ENCODE data around the gene SFT2D3. TPM values are rescaled to one million over a fixed set of nuclear protein-coding genes. Genes with fewer than 3 reads are reported as not detected.
A peak's percentile ranks its signal among the peaks of the same experiment; 100 is the strongest.
"Not testable (repeated sequence)": the region's sequence is repeated elsewhere in the genome, so short reads cannot be mapped to it uniquely, and the experiment has no call there.

The SFT2D3 gene
- total and polyA plus RNA-seq, 10 donors: 3.7 to 13.2 (median 8.9) TPM

DNA sequence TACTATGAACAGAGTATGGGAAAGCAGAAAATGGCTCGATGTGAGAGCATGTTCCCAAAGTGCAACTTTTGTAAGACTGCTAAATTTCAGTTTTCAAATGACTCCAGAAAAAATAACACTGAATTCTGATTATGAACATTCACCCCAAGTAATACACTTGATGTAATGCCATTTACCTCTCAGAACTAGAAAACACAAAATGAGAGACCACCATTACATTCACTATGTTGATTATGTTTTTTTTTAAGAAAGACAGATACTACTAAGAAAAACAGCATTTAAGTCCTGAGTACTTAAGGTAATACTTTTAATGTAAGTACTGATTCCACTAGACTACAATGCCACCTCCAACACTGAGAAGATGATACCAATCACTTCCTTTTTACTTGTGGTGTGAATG is 38.5 kb downstream of the SFT2D3 start:
- Histone ChIP-seq H3K9me3 (no peaks in the 10 kb centered on the region), H3K27me3 (replicated peaks in 1 of 7) (no peaks in the 10 kb centered on the region), H3K27ac (no peak overlapping the region), H3K4me1 (no peaks in the 10 kb centered on the region), H3K36me3 (peaks cover 0 to 59% (median 8%) of the 10 kb centered on the region in 6 donors), H3K4me3 (no peak overlapping the region)
- no peak for TF ChIP-seq POLR2A (IDR thresholded peaks at IDR 0.05)
- 67 to 85% (median 82%) methylated on average over 1 of the region's 1 CpG for WGBS, 5 donors
- DNase-seq: no peak
- intact Hi-C loops (cut with DNase I; ENCODE audit: low total_unique reads): no loop called here

DNA sequence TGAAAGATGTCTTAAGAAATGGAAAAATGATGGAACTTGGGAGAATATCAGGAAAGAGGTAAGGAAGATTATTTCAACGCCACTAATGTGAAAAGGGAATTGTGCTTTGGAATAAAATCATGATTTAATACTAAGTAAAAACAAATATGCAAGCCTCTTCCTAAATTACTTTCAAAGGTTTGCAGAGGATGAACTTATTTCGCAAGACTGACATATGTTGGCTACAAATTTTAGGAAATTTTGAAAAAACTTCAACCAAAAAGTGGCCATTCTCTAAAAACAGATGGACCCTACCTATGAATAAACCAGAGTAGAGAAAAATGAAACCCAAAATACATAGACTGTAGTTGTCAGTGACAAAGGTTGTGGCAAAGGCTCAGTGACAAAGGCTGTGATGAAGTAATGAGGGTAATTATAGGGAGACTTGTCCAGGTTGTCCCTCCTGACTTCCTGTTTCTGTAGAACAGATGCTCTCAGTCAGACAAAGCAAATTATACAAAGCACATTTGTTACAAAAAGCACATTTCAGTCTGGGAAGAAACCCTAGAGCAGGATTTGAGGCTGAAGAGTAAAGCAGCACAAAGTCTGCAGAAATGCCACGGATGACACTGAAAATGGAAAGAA is 39.5 kb downstream of the SFT2D3 start:
- no peak overlapping the region for H3K4me3 ChIP-seq
- intact Hi-C loops (cut with DNase I; ENCODE audit: low total_unique reads): no loop called here
- TF ChIP-seq, protein P1, sequence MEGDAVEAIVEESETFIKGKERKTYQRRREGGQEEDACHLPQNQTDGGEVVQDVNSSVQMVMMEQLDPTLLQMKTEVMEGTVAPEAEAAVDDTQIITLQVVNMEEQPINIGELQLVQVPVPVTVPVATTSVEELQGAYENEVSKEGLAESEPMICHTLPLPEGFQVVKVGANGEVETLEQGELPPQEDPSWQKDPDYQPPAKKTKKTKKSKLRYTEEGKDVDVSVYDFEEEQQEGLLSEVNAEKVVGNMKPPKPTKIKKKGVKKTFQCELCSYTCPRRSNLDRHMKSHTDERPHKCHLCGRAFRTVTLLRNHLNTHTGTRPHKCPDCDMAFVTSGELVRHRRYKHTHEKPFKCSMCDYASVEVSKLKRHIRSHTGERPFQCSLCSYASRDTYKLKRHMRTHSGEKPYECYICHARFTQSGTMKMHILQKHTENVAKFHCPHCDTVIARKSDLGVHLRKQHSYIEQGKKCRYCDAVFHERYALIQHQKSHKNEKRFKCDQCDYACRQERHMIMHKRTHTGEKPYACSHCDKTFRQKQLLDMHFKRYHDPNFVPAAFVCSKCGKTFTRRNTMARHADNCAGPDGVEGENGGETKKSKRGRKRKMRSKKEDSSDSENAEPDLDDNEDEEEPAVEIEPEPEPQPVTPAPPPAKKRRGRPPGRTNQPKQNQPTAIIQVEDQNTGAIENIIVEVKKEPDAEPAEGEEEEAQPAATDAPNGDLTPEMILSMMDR (IDR thresholded peaks at IDR 0.05 in 8 of 11, conservative IDR thresholded peaks at IDR 0.05 in 3 of 11): no peak
- TF ChIP-seq POLR2A (IDR thresholded peaks at IDR 0.05): no peak
- TF ChIP-seq POLR2AphosphoS5 (IDR thresholded peaks at IDR 0.05): no peak
- no peak for DNase-seq
- no peaks in the 10 kb centered on the region for H3K9me3 ChIP-seq
- 94 to 97% (median 96%) methylated on average over 3 of the region's 3 CpGs for WGBS, 5 donors
- no peaks in the 10 kb centered on the region for H3K4me1 ChIP-seq
- H3K27me3 ChIP-seq (replicated peaks in 1 of 7): no peaks in the 10 kb centered on the region
- peaks cover 0 to 66% (median 13%) of the 10 kb centered on the region in 6 donors for H3K36me3 ChIP-seq
- H3K27ac ChIP-seq: no peak overlapping the region

DNA sequence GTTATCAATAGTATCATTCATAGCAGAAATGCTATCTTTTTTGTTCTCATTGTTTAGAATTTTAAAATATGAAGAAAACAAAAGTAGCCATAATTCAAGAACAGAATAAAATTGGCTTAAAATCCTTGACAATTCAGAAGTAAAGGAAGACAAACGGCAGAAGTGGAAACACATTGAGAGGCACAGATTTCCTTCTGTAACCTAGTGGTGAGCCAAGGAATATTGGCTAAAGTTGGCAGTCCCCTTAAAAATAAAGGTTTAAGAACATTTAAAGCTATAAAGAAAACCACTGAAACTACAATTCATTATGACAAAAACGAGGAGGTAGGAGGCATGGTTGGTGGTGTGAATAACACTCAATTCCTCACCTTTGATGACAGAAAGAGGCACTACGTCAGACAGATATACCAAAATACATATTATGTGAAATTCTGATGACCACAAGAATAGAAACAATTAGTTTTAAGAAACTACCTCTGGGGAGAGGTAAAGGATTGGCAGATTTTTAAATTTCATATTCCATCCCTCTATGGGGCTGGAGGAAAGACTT is 42.3 kb downstream of the SFT2D3 start:
- Histone ChIP-seq H3K27me3 (replicated peaks in 1 of 7) (no peaks in the 10 kb centered on the region), H3K9me3 (no peaks in the 10 kb centered on the region), H3K36me3 (peaks cover 0 to 68% (median 13%) of the 10 kb centered on the region in 6 donors), H3K4me1 (no peaks in the 10 kb centered on the region), H3K27ac (no peak overlapping the region), H3K4me3 (no peak overlapping the region)
- no peak for TF ChIP-seq POLR2AphosphoS5 (IDR thresholded peaks at IDR 0.05)
- no peak for TF ChIP-seq POLR2A (IDR thresholded peaks at IDR 0.05)
- TF ChIP-seq, protein P1 (IDR thresholded peaks at IDR 0.05 in 8 of 11, conservative IDR thresholded peaks at IDR 0.05 in 3 of 11): peak in 1 of 11 experiments; percentile 11
- intact Hi-C loops (cut with DNase I; ENCODE audit: low total_unique reads): no loop called here
- no peak for DNase-seq
- 67 to 73% (median 70%) methylated on average over 3 of the region's 3 CpGs for WGBS, 5 donors

DNA sequence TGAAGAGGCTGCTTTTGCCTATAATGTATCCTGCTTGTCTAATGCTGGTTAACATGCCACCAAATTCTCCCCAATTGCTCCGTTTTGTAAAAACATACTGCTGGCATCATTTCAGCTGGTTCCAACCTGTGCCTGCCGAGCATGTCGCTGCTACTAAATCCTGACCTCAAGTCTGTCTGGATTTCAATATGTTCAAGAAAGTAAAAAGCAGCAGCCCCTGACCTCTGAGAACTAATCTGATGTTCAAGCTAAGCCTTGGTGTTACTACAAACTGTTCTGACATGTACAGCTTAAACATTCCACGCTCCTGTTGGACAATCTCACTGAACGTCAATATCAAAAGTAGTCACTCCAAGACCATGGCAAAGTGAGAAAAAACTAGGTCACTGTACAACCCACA is 46.3 kb downstream of the SFT2D3 start:
- Histone ChIP-seq H3K36me3 (peaks cover 0 to 75% (median 13%) of the 10 kb centered on the region in 6 donors), H3K4me1 (peaks cover 0 to 15% (median 11%) of the 10 kb centered on the region in 6 donors), H3K4me3 (no peak overlapping the region), H3K27me3 (replicated peaks in 1 of 7) (no peaks in the 10 kb centered on the region), H3K9me3 (no peaks in the 10 kb centered on the region), H3K27ac (no peak overlapping the region)
- intact Hi-C loops (cut with DNase I; ENCODE audit: low total_unique reads): no loop called here
- TF ChIP-seq POLR2AphosphoS5 (IDR thresholded peaks at IDR 0.05): no peak
- no peak for TF ChIP-seq POLR2A (IDR thresholded peaks at IDR 0.05)
- TF ChIP-seq, protein P1 (IDR thresholded peaks at IDR 0.05 in 8 of 11, conservative IDR thresholded peaks at IDR 0.05 in 3 of 11): no peak
- 96 to 99% (median 98%) methylated on average over 5 of the region's 5 CpGs for WGBS, 5 donors
- no peak for DNase-seq

DNA sequence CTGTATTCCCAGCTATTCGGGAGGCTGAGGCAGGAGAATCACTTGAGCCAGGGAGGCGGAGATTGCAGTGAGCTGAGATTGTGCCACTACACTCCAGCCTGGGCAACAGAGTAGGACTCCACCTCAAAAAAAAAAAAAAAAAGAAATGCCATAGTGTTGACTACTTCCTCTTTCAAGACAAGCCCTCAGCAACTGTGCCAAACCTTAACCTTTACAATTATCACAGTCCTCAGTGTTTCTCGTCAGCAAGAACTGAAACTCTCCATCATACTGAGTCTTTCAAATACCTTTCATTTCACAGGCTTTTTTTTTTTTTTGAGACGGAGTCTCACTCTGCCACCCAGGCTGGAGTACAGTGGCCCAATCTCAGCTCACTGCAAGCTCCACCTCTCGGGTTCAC is 48.2 kb downstream of the SFT2D3 start:
- WGBS, 5 donors: 56 to 74% (median 61%) methylated on average over 5 of the region's 5 CpGs
- intact Hi-C loops (cut with DNase I; ENCODE audit: low total_unique reads): not testable (repeated sequence)
- peak overlapping the region in 7 of 8 donors; percentile 2 to 74 (median 60) for H3K27ac ChIP-seq

More for the DNA sequence above, 48.2 kb downstream of the SFT2D3 start:
- not testable (repeated sequence) for DNase-seq; H3K27me3 ChIP-seq (replicated peaks in 1 of 7); H3K4me3 ChIP-seq; H3K9me3 ChIP-seq
- peaks cover 0 to 15% (median 11%) of the 10 kb centered on the region in 6 donors for H3K4me1 ChIP-seq
- H3K36me3 ChIP-seq: peaks cover 0 to 73% (median 8%) of the 10 kb centered on the region in 6 donors
